Suprapubic skin (tissue), 4 donors: ENCODE measurements around the gene LLGL2. TPM values are rescaled to one million over a fixed set of nuclear protein-coding genes. Genes with fewer than 3 reads are reported as not detected.

Source experiments
- DNase-seq, 2 donors: peaks; one replicate each; pipeline ENCODE4 v3.0.0-alpha.2; 2019; ENCODE audit warnings: low spot score in 2 of 2
- H3K27ac ChIP-seq: fragments of 200-600 bp; sonication (generic); one replicate; pipeline ENCODE4 v1.5.1; 2019
- H3K27me3 ChIP-seq: fragments of 200-600 bp; sonication (generic); one replicate; pipeline ENCODE4 v1.5.1; 2019
- H3K36me3 ChIP-seq: fragments of 200-600 bp; sonication (generic); one replicate; pipeline ENCODE4 v1.5.1; 2019
- H3K4me1 ChIP-seq: fragments of 200-600 bp; sonication (generic); one replicate; pipeline ENCODE4 v1.5.1; 2019
- H3K4me3 ChIP-seq: fragments of 200-600 bp; sonication (generic); one replicate; pipeline ENCODE4 v1.5.1; 2019; ENCODE audit warnings: mild to moderate bottlenecking
- H3K9me3 ChIP-seq: fragments of 200-600 bp; sonication (generic); one replicate; pipeline ENCODE4 v1.5.1; 2019
- CTCF ChIP-seq, 2 donors: fragments of 200-600 bp in 1 of 2; fragments of 450-650 bp in 1 of 2; sonication (generic) in 1 of 2; IDR thresholded peaks; one replicate each; pipeline ENCODE4 v1.5.1; 2016 to 2019; ENCODE audit warnings: antibody characterized with exemption in 2 of 2, mild to moderate bottlenecking in 1 of 2, moderate library complexity in 1 of 2
- EP300 ChIP-seq: sonication (generic); formaldehyde crosslinking; IDR thresholded peaks from one replicate; pipeline ENCODE4 v1.6.1; 2017; ENCODE audit warnings: antibody characterized with exemption
- POLR2A ChIP-seq, 2 donors: fragments of 450-650 bp; IDR thresholded peaks; one replicate each; pipeline ENCODE4 v1.6.1; 2017; ENCODE audit warnings: antibody characterized with exemption in 2 of 2, mild to moderate bottlenecking in 2 of 2, moderate library complexity in 2 of 2
- POLR2AphosphoS5 ChIP-seq, 3 donors: sonication (generic); formaldehyde crosslinking; IDR thresholded peaks; one replicate each; pipeline ENCODE4 v1.6.1; 2017; ENCODE audit warnings: antibody characterized with exemption in 3 of 3
- WGBS: methylation state at CpG from one replicate; pipeline ENCODE4 v1.1.5; 2018; 5-methylcytosine and 5-hydroxymethylcytosine counted together
- total RNA-seq, 4 donors: library from RNA; depleted of rRNA; stranded (reverse); fragments of >200 nt; gene quantifications; one replicate each; pipeline ENCODE4 v1.1.0, GENCODE V29; 2016

Gene LLGL2
- total RNA-seq, 4 donors from 2014 or later, result 75.3 to 114 (median 78.4) TPM

- Histone ChIP-seq H3K4me3 (no peak overlapping the region), H3K4me1 (no peaks in the 10 kb centered on the region), H3K27ac (no peak overlapping the region), H3K27me3 (no peaks in the 10 kb centered on the region), H3K36me3 (peaks cover 62% of the 10 kb centered on the region), H3K9me3 (no peaks in the 10 kb centered on the region)
- no peak for DNase-seq
- no peak for TF ChIP-seq POLR2AphosphoS5 (IDR thresholded peaks at IDR 0.05)
- no peak for TF ChIP-seq EP300
- no peak for TF ChIP-seq POLR2A (IDR thresholded peaks at IDR 0.05)
- TF ChIP-seq CTCF (IDR thresholded peaks at IDR 0.05), result no peak
- WGBS, result 89% methylated on average over 15 of the region's 15 CpGs
These were observed 97.3 kb downstream of the LLGL2 start for GRCh38 chr17:75622771-75623273.

- H3K27me3 ChIP-seq, result no peaks in the 10 kb centered on the region
- no peak overlapping the region for H3K27ac ChIP-seq
- no peak for TF ChIP-seq EP300
- no peak for TF ChIP-seq CTCF (IDR thresholded peaks at IDR 0.05)
- no peak for TF ChIP-seq POLR2A (IDR thresholded peaks at IDR 0.05)
- no peak for TF ChIP-seq POLR2AphosphoS5 (IDR thresholded peaks at IDR 0.05)
- no peaks in the 10 kb centered on the region for H3K4me1 ChIP-seq
- no peak overlapping the region for H3K4me3 ChIP-seq
- H3K9me3 ChIP-seq, result no peaks in the 10 kb centered on the region
- H3K36me3 ChIP-seq, result peaks cover 59% of the 10 kb centered on the region
- DNase-seq, result no peak
- 85% methylated on average over 9 of the region's 9 CpGs for WGBS
These were observed 97.9 kb downstream of the LLGL2 start for GRCh38 chr17:75623386-75623785.

- WGBS, result 90% methylated on average over 11 of the region's 12 CpGs
- Histone ChIP-seq H3K9me3 (no peaks in the 10 kb centered on the region), H3K27ac (no peak overlapping the region), H3K4me1 (no peaks in the 10 kb centered on the region), H3K36me3 (peaks cover 59% of the 10 kb centered on the region), H3K27me3 (no peaks in the 10 kb centered on the region), H3K4me3 (no peak overlapping the region)
- no peak for DNase-seq
- TF ChIP-seq CTCF (IDR thresholded peaks at IDR 0.05), result no peak
- TF ChIP-seq EP300, result no peak
- TF ChIP-seq POLR2A (IDR thresholded peaks at IDR 0.05), result no peak
- TF ChIP-seq POLR2AphosphoS5 (IDR thresholded peaks at IDR 0.05), result no peak
These were observed 98.5 kb downstream of the LLGL2 start for GRCh38 chr17:75624021-75624420.

Other genes starting within 250 kb of the LLGL2 start
- 10 to 100 TPM in 2 of 4 donors, 1 to 10 TPM in 2; 6.1 to 14.4 (median 10.1) TPM for gene SLC25A19, start 236.3 kb upstream of the LLGL2 start, total RNA-seq
- 10 to 100 TPM; 44.9 to 62.6 (median 58.7) TPM for gene GRB2, start 120.0 kb upstream of the LLGL2 start, total RNA-seq
- 100 to 1,000 TPM in 1 of 4 donors, 10 to 100 TPM in 3; 50.0 to 147 (median 81.7) TPM for gene TMEM94, start 69.1 kb upstream of the LLGL2 start, total RNA-seq
- gene CASKIN2, start 10.2 kb upstream of the LLGL2 start, total RNA-seq, result 10 to 100 TPM; 18.7 to 25.1 (median 22.1) TPM
- gene TSEN54, start 9.2 kb upstream of the LLGL2 start, total RNA-seq, result 10 to 100 TPM; 53.9 to 73.5 (median 62.9) TPM
- 100 to 1,000 TPM in 1 of 4 donors, 10 to 100 TPM in 3; 28.4 to 126 (median 76.1) TPM for gene MYO15B, start 62.1 kb downstream of the LLGL2 start, total RNA-seq
- 10 to 100 TPM in 2 of 4 donors, 1 to 10 TPM in 2; 1.7 to 11.8 (median 8.6) TPM for gene SMIM5, start 107.7 kb downstream of the LLGL2 start, total RNA-seq
- gene RECQL5, start 141.5 kb downstream of the LLGL2 start, total RNA-seq, result 100 to 1,000 TPM in 1 of 4 donors, 10 to 100 TPM in 3; 35.3 to 129 (median 63.6) TPM
- gene SAP30BP, start 141.6 kb downstream of the LLGL2 start, total RNA-seq, result 100 to 1,000 TPM in 1 of 4 donors, 10 to 100 TPM in 3; 67.0 to 104 (median 86.3) TPM
- gene ITGB4, start 195.8 kb downstream of the LLGL2 start, total RNA-seq, result 100 to 1,000 TPM; 382 to 583 (median 474) TPM
- 10 to 100 TPM; 15.2 to 34.9 (median 22.9) TPM for gene GALK1, start 239.5 kb downstream of the LLGL2 start, total RNA-seq